ENCODE results near the gene KITLG.

DNA sequence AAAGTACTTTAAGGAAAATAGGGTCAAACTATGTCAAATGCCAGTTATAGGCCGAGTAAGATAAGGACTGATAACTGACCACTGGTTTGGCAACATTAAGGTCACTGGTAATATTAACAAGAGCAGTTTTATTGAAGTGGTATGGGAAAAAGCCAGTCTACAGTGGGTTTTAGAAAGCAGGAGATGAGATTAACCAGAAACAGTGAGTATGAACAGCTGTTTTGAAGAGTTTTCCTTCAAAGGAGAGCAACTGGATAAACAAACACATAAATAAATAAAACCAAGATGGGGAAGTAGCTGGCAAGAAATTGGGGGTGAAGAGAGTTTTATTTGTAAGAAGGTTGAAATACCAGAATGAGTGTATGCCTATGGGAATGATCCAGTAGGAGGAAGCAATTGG, 30.3 kb downstream of the KITLG start:
- TF ChIP-seq, protein P1, sequence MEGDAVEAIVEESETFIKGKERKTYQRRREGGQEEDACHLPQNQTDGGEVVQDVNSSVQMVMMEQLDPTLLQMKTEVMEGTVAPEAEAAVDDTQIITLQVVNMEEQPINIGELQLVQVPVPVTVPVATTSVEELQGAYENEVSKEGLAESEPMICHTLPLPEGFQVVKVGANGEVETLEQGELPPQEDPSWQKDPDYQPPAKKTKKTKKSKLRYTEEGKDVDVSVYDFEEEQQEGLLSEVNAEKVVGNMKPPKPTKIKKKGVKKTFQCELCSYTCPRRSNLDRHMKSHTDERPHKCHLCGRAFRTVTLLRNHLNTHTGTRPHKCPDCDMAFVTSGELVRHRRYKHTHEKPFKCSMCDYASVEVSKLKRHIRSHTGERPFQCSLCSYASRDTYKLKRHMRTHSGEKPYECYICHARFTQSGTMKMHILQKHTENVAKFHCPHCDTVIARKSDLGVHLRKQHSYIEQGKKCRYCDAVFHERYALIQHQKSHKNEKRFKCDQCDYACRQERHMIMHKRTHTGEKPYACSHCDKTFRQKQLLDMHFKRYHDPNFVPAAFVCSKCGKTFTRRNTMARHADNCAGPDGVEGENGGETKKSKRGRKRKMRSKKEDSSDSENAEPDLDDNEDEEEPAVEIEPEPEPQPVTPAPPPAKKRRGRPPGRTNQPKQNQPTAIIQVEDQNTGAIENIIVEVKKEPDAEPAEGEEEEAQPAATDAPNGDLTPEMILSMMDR (IDR thresholded peaks at IDR 0.05) = no peak
- TF ChIP-seq EZH2 (IDR thresholded peaks at IDR 0.05; ENCODE audit: borderline replicate concordance, insufficient read depth, low read depth, low read length, poor library complexity, severe bottlenecking) = no peak
